Karpas-422 (cell line): Measurements from ENCODE around the gene TARDBP. TPM values are rescaled to one million over a fixed set of nuclear protein-coding genes. Genes with fewer than 3 reads are reported as not detected.
"Not testable (repeated sequence)": the region's sequence is repeated elsewhere in the genome, so short reads cannot be mapped to it uniquely, and the experiment has no call there.

Experiments
- DNase-seq: peaks from one replicate; pipeline ENCODE4 v3.0.0-alpha.2; 2015
- H2AFZ ChIP-seq: fragments of 200-600 bp; sonication (generic); 2 replicates; pipeline ENCODE4 v1.6.1; 2014; ENCODE audit warnings: antibody characterized with exemption, low read length, mixed read lengths
- H3K27ac ChIP-seq: fragments of 200-600 bp; sonication (generic); 2 replicates; pipeline ENCODE4 v1.5.1; 2014; ENCODE audit warnings: mild to moderate bottlenecking, low read length, moderate library complexity
- H3K27me3 ChIP-seq: fragments of 200-600 bp; sonication (generic); 2 replicates; pipeline ENCODE4 v1.6.1; 2014; ENCODE audit warnings: low read length, mixed read lengths
- H3K36me3 ChIP-seq: fragments of 200-600 bp; sonication (generic); 2 replicates; pipeline ENCODE4 v1.6.1; 2014; ENCODE audit warnings: low read length, mixed read lengths; ENCODE audit not compliant: insufficient read depth
- H3K4me1 ChIP-seq: fragments of 200-600 bp; sonication (generic); 2 replicates; pipeline ENCODE4 v1.6.1; 2014; ENCODE audit warnings: mild to moderate bottlenecking, low read length, mixed read lengths
- H3K4me2 ChIP-seq: fragments of 200-600 bp; sonication (generic); 2 replicates; pipeline ENCODE4 v1.6.1; 2014; ENCODE audit warnings: low read length, low read depth, mild to moderate bottlenecking; ENCODE audit not compliant: poor library complexity, severe bottlenecking
- H3K4me3 ChIP-seq: fragments of 200-600 bp; sonication (generic); 2 replicates; pipeline ENCODE4 v1.5.1; 2014; ENCODE audit warnings: mild to moderate bottlenecking, antibody characterized with exemption, low read length, mixed read lengths
- H3K79me2 ChIP-seq: fragments of 200-600 bp; sonication (generic); 2 replicates; pipeline ENCODE4 v1.6.1; 2014; ENCODE audit warnings: mild to moderate bottlenecking, low read length, mixed read lengths
- H3K9ac ChIP-seq: fragments of 200-600 bp; sonication (generic); 2 replicates; pipeline ENCODE4 v1.6.0; 2014; ENCODE audit warnings: low read length
- H3K9me2 ChIP-seq: fragments of 200-600 bp; sonication (generic), shearing (Covaris generic); replicated peaks from 2 replicates; pipeline ENCODE4 v1.6.0; 2014; ENCODE audit warnings: mild to moderate bottlenecking, low read length, moderate library complexity; ENCODE audit not compliant: insufficient read depth
- H3K9me3 ChIP-seq: fragments of 300-700, 200-600 bp; sonication (generic); 2 replicates; pipeline ENCODE4 v1.6.1; 2014; ENCODE audit warnings: low read length, mixed read lengths
- H4K20me1 ChIP-seq: fragments of 200-600 bp; sonication (generic); 2 replicates; pipeline ENCODE4 v1.6.1; 2014; ENCODE audit warnings: mild to moderate bottlenecking, antibody characterized with exemption, low read length, low read depth; ENCODE audit not compliant: insufficient read depth
- total RNA-seq: library from RNA; depleted of rRNA; stranded (reverse); fragments of >200 nt; shearing (Covaris generic); gene quantifications from 2 replicates; pipeline ENCODE4 v1.2.3, GENCODE V29; 2014; ENCODE audit warnings: low replicate concordance

Gene TARDBP
- total RNA-seq, 1 experiment from 2014 or later: 63.8 TPM

DNA sequence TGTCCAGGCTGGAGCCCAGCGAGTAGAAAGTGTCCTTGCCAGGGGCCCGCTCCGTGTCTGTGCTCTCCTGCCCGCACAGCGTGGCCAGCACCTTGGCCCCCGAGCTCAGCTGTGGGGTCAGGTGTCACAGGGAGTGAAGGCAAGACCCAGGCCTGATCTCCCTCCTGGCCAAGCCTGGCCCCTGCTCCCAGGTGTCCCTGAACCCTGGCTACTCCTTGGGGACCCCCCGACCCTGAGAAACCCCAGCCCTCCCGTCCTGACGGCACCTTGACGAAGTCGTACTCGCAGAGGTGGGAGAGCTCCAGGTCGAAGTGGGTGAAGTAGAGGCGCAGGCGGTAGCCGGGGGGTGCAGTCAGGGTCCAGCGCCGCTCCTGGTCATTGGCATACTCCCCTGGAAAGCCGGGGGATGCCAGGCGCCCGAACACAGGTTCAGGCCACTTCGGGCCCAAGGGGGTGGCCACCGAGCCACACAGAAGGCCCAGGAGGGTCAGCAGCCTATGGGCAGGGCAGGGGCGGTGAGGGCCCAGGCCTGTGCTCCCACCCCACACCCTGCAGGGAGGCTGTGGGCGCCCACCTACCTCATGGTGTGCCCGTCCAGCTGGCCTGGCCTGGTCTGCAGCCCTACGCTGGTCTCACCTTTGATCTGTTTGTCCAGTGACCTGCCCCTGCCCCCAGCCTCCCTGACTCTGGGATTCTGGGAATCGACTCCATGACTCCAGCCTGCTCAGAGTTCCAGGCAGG is 34.3 kb downstream of the TARDBP start, which contains the start of gene MASP2:
Gene MASP2, minus strand, starts transcription at position 615 of the 741 bp plus-strand sequence. Its CDS starts 32 bp downstream, at position 583.
- Histone ChIP-seq H3K9ac (no peak within 1 kb of the TSS), H3K27ac (no peak within 1 kb of the TSS), H3K9me3 (no peaks in the 10 kb centered on the region), H3K4me3 (no peak within 1 kb of the TSS), H3K4me1 (no peaks in the 10 kb centered on the region; the same call in 1 of the 2 replicates), H3K9me2 (no peaks in the 10 kb centered on the region), H3K36me3 (no peaks in the 10 kb centered on the region), H3K79me2 (no peaks in the 10 kb centered on the region), H4K20me1 (no peaks in the 10 kb centered on the region), H2AFZ (no peak within 1 kb of the TSS), H3K4me2 (no peak within 1 kb of the TSS), H3K27me3 (no peaks in the 10 kb centered on the region)
- DNase-seq: no peak

DNA sequence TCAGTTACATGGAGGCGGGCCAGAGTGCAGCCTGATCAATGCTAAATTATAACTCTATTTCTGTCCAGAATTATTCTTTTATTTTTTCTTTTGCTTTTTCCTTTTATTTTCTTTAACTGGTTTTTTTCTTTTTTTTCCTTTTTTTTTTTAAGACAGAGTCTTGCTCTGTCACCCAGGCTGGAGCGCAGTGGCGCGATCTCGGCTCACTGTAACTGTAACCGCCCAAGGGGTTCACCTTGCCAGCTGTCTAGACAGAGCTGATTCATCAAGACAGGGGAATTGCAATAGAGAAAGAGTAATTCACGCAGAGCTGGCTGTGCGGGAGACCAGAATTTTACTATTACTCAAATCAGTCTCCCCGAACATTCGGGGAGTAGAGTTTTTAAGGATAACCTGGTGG is 38.7 kb downstream of the TARDBP start:
- H3K9ac ChIP-seq, H3K36me3 ChIP-seq, H4K20me1 ChIP-seq, H3K4me3 ChIP-seq, H3K27ac ChIP-seq, H3K9me2 ChIP-seq, H3K4me2 ChIP-seq, H2AFZ ChIP-seq, H3K27me3 ChIP-seq, H3K79me2 ChIP-seq, H3K9me3 ChIP-seq, DNase-seq: not testable (repeated sequence)
- H3K4me1 ChIP-seq: peaks cover 23% of the 10 kb centered on the region

DNA sequence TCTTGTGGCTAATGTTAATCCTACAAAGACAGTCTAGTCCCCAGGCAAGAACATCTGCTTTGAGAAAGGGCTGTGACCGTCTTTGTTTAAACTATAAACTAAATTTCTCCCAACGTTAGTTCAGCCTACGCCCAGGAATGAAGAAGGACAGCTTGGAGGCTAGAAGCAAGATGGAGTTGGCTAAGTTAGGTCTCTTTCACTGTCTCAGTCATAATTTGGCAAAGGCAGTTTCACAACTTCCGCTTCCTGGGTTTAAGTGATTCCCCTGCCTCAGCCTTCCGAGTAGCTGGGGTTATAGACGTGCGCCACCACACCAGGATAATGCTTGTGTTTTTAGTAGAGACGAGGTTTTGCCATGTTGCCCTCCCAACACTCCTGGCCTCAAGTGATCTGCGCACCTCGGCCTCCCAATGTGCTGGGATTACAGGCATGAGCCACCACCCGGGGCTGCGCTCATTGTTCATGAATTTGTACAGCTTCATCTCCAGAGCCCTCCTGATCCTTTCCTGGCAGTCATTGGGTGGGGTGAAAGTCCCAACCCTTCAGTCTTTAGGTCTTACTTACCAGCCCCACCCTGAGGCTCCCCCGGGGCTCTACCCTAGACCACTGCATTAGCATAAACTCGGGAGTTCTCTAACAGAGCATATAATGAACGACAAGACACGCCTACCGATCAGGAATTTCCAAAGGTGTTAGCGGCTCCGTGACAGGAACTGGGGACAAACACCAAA is 39.5 kb downstream of the TARDBP start:
- no peak overlapping the region for H3K4me3 ChIP-seq
- H3K9ac ChIP-seq: no peak overlapping the region
- peaks cover 6% of the 10 kb centered on the region; the same call in 1 of the 2 replicates for H3K36me3 ChIP-seq
- DNase-seq: peak; percentile 75
- no peaks in the 10 kb centered on the region for H3K9me2 ChIP-seq
- no peaks in the 10 kb centered on the region for H3K27me3 ChIP-seq
- no peak overlapping the region for H3K4me2 ChIP-seq
- 0 out of 2 replicates have a peak, but pooled peaks cover 15% of the 10 kb centered on the region for H4K20me1 ChIP-seq
- H3K9me3 ChIP-seq: no peaks in the 10 kb centered on the region
- no peak overlapping the region; the same call in 1 of the 2 replicates for H2AFZ ChIP-seq
- no peaks in the 10 kb centered on the region for H3K79me2 ChIP-seq
- no peak overlapping the region for H3K27ac ChIP-seq
- H3K4me1 ChIP-seq: peaks cover 23% of the 10 kb centered on the region

- Histone ChIP-seq H3K9ac (no peak overlapping the region), H3K4me3 (no peak overlapping the region), H3K4me1 (peaks cover 25% of the 10 kb centered on the region), H4K20me1 (0 out of 2 replicates have a peak, but pooled peaks cover 15% of the 10 kb centered on the region), H3K27ac (no peak overlapping the region), H3K36me3 (peaks cover 15% of the 10 kb centered on the region; the same call in 1 of the 2 replicates), H3K9me3 (no peaks in the 10 kb centered on the region), H3K9me2 (no peaks in the 10 kb centered on the region), H2AFZ (no peak overlapping the region), H3K79me2 (peaks cover 7% of the 10 kb centered on the region; the same call in 1 of the 2 replicates), H3K27me3 (no peaks in the 10 kb centered on the region), H3K4me2 (no peak overlapping the region)
- DNase-seq: peak; percentile 85
These were observed 40.6 kb downstream of the TARDBP start for GRCh38 chr1:11052839-11053757.

GRCh38 chr1:11053758-11054137 is 41.3 kb downstream of the TARDBP start:
- H4K20me1 ChIP-seq: peaks cover 19% of the 10 kb centered on the region; the same call in 1 of the 2 replicates
- no peak overlapping the region for H3K9ac ChIP-seq
- peaks cover 32% of the 10 kb centered on the region for H3K4me1 ChIP-seq
- no peaks in the 10 kb centered on the region for H3K27me3 ChIP-seq
- peaks cover 12% of the 10 kb centered on the region for H3K79me2 ChIP-seq
- H2AFZ ChIP-seq: no peak overlapping the region
- no peak overlapping the region for H3K4me3 ChIP-seq
- no peaks in the 10 kb centered on the region for H3K9me2 ChIP-seq
- no peaks in the 10 kb centered on the region for H3K9me3 ChIP-seq
- peaks cover 19% of the 10 kb centered on the region; the same call in 1 of the 2 replicates for H3K36me3 ChIP-seq
- peak; percentile 69 for DNase-seq
- no peak overlapping the region for H3K4me2 ChIP-seq
- H3K27ac ChIP-seq: no peak overlapping the region

DNA sequence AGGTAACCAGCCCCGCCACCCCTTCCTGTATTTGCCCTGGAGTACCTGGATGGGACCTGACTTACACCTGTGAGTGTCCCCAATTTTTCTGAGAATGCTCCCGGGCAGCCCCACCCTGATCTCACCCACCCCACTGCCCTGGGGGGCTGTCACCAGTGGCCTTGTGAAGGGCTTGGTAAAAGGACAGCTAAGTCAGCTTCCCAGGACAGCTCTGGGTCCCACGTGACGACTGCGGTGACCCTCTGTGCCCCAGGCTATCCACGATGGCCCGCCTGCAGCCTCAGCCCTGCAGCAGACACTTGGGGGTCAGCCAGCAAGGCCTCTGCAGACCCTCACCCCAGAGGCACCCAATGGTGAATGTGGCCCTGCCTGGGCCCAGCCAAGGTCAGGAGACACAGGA is 41.7 kb downstream of the TARDBP start:
- Histone ChIP-seq H2AFZ (no peak overlapping the region), H3K9me2 (no peaks in the 10 kb centered on the region), H3K79me2 (peaks cover 16% of the 10 kb centered on the region), H3K4me1 (peaks cover 34% of the 10 kb centered on the region), H3K36me3 (peaks cover 22% of the 10 kb centered on the region; the same call in 1 of the 2 replicates), H3K9ac (no peak overlapping the region), H3K27ac (no peak overlapping the region), H3K27me3 (no peaks in the 10 kb centered on the region), H3K4me2 (no peak overlapping the region), H4K20me1 (peaks cover 23% of the 10 kb centered on the region; the same call in 1 of the 2 replicates), H3K9me3 (no peaks in the 10 kb centered on the region), H3K4me3 (no peak overlapping the region)
- DNase-seq: no peak

DNA sequence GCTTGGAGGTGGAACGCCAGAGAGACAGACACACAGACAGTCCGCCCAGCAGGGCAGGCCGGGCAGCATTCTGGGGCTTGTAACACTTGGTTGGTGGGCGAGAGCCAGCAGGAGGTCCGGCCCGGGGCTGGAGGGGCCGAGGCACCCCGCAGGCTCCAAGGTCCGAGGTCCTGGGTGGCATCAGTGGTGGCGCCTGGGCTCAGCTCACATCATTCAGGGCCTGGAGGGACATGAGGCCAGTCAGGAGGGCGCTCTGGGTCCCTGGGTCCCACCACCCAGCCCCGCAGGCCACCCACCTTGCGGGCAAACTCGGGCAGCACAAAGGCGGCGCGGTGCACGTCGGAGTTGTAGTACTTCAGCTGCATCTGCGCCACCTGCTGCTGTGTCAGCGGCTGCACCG is 42.2 kb downstream of the TARDBP start:
- peaks cover 23% of the 10 kb centered on the region; the same call in 1 of the 2 replicates for H4K20me1 ChIP-seq
- H3K9me3 ChIP-seq: no peaks in the 10 kb centered on the region
- H3K9ac ChIP-seq: no peak overlapping the region
- H3K27ac ChIP-seq: no peak overlapping the region
- H3K27me3 ChIP-seq: no peaks in the 10 kb centered on the region
- H2AFZ ChIP-seq: no peak overlapping the region
- H3K4me2 ChIP-seq: no peak overlapping the region
- H3K4me3 ChIP-seq: no peak overlapping the region
- H3K36me3 ChIP-seq: peaks cover 22% of the 10 kb centered on the region; the same call in 1 of the 2 replicates
- peaks cover 21% of the 10 kb centered on the region for H3K79me2 ChIP-seq
- peaks cover 34% of the 10 kb centered on the region for H3K4me1 ChIP-seq
- no peaks in the 10 kb centered on the region for H3K9me2 ChIP-seq
- DNase-seq: no peak
